HEK293T (cell line): Measurements from ENCODE around the gene NOXA1.

ENCODE experiments used
- BHLHE40 ChIP-seq: fragments of 450-650 bp; IDR thresholded peaks from 2 replicates; pipeline ENCODE4 v1.6.1; 2016; ENCODE audit warnings: mild to moderate bottlenecking, moderate library complexity, borderline replicate concordance
- FOXA1 ChIP-seq: fragments of 450-650 bp; IDR thresholded peaks from 2 replicates; pipeline ENCODE4 v1.6.1; 2016; ENCODE audit warnings: mild to moderate bottlenecking
- FOXK2 ChIP-seq: fragments of 450-650 bp; IDR thresholded peaks from 2 replicates; pipeline ENCODE4 v1.6.1; 2016; ENCODE audit warnings: mild to moderate bottlenecking
- FOXM1 ChIP-seq: fragments of 450-650 bp; IDR thresholded peaks from 2 replicates; pipeline ENCODE4 v1.6.1; 2017; ENCODE audit warnings: mild to moderate bottlenecking, borderline replicate concordance
- SP1 ChIP-seq: fragments of 450-650 bp; IDR thresholded peaks from 2 replicates; pipeline ENCODE4 v1.6.1; 2017
- SUZ12 ChIP-seq: fragments of 450-650 bp; IDR thresholded peaks from 2 replicates; pipeline ENCODE4 v1.6.1; 2016; ENCODE audit warnings: mild to moderate bottlenecking

DNA sequence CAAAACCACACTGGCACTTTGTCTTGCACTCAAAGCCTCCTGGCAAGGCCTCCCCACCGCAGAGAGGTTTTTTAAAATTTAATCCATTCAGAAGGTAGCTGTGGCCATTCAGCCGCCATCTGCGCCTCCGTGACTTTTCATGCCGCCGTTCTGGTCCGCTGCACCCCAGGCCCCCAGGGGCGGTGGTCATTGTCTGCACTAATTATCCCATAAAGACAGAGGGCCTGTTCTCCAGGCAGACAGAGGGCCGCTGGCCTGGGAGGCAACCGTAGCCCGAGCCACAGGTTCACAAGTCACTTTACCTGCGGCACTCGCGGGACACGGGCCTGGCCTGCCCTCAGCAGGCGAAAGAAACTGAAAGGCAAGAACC is 49.6 kb upstream of the NOXA1 start:
- no peak for TF ChIP-seq SP1
- no peak for TF ChIP-seq FOXK2
- TF ChIP-seq BHLHE40: no peak
- no peak for TF ChIP-seq SUZ12
- no peak for TF ChIP-seq FOXM1
- no peak for TF ChIP-seq FOXA1
